HG02642 (cell line): ENCODE results near the gene ERC2.
"Not testable (repeated sequence)": the region's sequence is repeated elsewhere in the genome, so short reads cannot be mapped to it uniquely, and the experiment has no call there.

Experiments
- ATAC-seq: cut with Tn5 transposase; IDR thresholded peaks from one replicate; pipeline ENCODE4 v1.9.1; 2021; ENCODE audit warnings: mild to moderate bottlenecking; ENCODE audit not compliant: unreplicated experiment, poor library complexity

Gene ERC2

GRCh38 chr3:56268616-56269383, 199.5 kb downstream of the ERC2 start:
- no peak for ATAC-seq

- ATAC-seq, result not testable (repeated sequence)
Observed at GRCh38 chr3:56261852-56262251, 206.4 kb downstream of the ERC2 start.

GRCh38 chr3:56260262-56260661, 208.0 kb downstream of the ERC2 start:
- ATAC-seq, result no peak

GRCh38 chr3:56257826-56258225, 210.4 kb downstream of the ERC2 start:
- no peak for ATAC-seq

- no peak for ATAC-seq
Observed at GRCh38 chr3:56254835-56255234, 213.4 kb downstream of the ERC2 start.

GRCh38 chr3:56253941-56254665, 214.2 kb downstream of the ERC2 start:
- no peak for ATAC-seq

GRCh38 chr3:56251343-56251945, 216.8 kb downstream of the ERC2 start:
- no peak for ATAC-seq

- no peak for ATAC-seq
Observed at GRCh38 chr3:56248021-56248420, 220.2 kb downstream of the ERC2 start.

GRCh38 chr3:56238299-56238698, 230.0 kb downstream of the ERC2 start:
- ATAC-seq, result no peak

GRCh38 chr3:56233742-56234141, 234.5 kb downstream of the ERC2 start:
- no peak for ATAC-seq

- ATAC-seq, result no peak
Observed at GRCh38 chr3:56229311-56229710, 239.0 kb downstream of the ERC2 start.

GRCh38 chr3:56222866-56223265, 245.4 kb downstream of the ERC2 start:
- ATAC-seq, result no peak

GRCh38 chr3:56219894-56220805, 248.1 kb downstream of the ERC2 start:
- ATAC-seq, result no peak

GRCh38 chr3:56209982-56210751, 258.1 kb downstream of the ERC2 start:
- no peak for ATAC-seq

GRCh38 chr3:56207922-56208321, 260.3 kb downstream of the ERC2 start:
- no peak for ATAC-seq

- no peak for ATAC-seq
Observed at GRCh38 chr3:56205406-56205805, 262.9 kb downstream of the ERC2 start.

GRCh38 chr3:56202997-56203396, 265.3 kb downstream of the ERC2 start:
- ATAC-seq, result no peak

- no peak for ATAC-seq
Observed at GRCh38 chr3:56201407-56201806, 266.9 kb downstream of the ERC2 start.

- ATAC-seq, result no peak
Observed at GRCh38 chr3:56200251-56200650, 268.0 kb downstream of the ERC2 start.

GRCh38 chr3:56197991-56198390, 270.3 kb downstream of the ERC2 start:
- ATAC-seq, result no peak
